GM18517 (cell line): ENCODE data around the gene AARS2.

Experiments
- ATAC-seq: cut with Tn5 transposase; IDR thresholded peaks from one replicate; pipeline ENCODE4 v1.9.1; 2021; ENCODE audit warnings: mild to moderate bottlenecking, moderate library complexity; ENCODE audit not compliant: unreplicated experiment

The AARS2 gene

DNA sequence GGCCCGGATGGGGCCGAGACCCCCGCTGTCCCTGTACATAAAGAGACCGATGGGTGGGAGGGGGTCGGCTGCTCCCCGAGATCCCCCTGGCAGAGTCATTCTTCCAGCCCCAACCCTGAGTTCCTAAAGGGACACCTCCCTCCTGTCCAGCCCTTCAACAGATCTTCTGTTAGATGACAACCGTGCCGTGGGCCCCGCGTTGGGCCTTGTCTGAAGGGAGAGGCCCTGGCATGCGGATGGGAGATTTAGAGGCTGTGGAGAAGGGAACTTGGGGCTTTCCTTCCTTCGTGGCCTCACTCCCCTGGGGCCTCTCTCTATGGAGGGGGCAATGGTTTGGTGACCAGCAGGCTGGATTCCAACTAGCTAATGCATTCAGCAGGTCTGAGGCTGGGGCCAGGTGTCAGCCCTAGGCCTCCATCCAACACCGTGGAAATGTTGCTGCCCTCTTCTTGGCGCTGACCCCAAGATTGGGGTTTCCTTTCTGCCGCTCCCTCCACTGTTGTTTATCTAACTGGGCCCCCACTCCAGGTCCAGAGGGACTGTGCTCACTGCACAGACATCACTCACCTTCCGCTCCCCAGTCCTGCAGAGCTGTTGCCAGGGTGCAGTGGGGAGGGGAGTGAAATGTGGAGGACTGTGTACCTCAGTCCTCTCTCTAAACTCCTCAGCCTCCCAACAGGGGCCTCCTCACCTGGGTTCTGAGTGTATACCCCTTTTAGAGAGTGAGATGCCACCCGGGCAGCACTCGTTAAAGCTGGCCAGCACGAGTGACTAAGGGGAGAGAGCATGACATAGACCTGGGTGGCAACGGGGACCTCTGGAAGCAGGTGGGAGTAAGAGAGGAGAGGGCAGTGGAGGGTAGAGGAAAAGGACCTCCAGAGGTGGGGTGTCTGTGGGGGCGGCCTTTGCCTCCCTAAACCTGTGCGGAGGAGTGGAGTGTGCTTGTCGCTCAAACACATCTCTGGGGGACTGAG lies 36.2 kb downstream of the AARS2 start:
- no peak for ATAC-seq

DNA sequence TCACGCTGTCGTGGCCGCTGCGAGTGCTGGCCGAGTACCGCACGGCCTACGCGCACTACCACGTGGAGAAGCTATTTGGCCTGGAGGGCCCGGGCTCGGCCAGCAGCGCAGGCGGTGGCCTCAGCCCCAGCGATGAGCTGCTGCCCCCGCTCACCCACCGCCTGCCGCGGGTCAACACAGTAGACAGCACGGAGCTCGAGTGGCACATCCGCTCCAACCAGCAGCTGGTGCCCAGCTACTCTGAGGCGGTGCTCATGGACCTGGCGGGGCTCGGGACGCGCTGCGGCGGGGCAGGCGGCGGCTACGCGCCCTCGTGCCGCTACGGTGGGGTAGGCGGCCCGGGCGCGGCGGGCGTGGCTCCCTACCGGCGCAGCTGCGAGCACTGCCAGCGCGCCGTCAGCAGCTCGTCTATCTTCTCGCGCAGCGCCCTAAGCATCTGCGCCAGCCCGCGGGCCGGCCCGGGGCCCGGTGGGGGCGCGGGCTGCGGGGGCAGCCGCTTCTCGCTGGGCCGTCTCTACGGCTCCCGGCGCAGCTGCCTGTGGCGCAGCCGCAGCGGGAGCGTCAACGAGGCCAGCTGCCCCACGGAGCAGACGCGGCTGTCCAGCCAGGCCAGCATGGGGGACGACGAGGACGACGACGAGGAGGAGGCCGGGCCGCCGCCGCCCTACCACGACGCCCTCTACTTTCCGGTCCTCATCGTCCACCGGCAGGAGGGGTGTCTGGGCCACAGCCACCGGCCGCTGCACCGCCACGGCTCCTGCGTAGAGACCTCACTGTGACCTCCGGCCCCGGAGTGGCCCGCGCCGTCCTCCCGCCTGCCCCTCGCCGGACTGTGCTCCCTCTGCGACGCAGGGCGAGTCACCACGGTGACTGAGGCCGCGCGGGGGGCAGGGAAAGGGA lies 37.1 kb downstream of the AARS2 start:
- ATAC-seq, result no peak

DNA sequence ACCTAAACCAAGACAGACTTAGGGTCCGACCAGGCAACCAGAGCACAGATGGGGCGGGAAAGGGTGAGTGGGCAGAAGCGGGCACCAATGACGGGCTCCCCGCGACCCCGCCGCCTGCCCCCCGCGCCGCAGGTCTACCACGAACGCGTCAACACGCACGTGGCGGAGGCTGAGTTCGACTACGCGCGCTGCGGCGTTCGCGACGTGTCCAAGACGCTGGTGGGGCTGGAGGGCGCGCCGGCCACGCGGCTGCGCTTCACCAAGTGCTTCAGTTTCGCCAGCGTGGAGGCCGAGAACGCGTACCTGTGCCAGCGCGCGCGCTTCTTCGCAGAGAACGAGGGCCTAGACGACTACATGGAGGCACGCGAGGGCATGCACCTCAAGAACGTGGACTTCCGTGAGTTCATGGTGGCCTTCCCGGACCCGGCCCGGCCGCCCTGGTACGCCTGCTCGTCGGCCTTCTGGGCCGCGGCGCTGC lies 37.8 kb downstream of the AARS2 start:
- no peak for ATAC-seq

DNA sequence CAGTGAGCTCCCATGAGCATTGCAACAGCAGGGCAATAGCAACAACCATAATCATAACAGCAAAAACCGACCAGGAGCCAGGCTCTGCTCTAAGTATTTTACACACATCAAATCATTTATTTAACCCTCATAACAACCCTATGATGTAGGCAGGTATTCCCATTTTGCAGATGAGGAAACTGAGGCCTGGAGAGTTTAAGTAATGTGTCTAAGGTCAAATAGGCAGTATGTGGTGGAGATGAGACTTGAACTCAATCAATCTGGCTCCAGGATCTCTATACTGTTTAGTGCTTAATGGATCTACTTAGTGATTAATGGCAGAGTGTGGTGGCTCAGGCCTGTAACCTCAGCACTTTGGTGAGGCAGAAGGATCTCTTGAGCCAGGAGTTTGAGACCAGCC lies 39.5 kb downstream of the AARS2 start:
- ATAC-seq, result no peak

DNA sequence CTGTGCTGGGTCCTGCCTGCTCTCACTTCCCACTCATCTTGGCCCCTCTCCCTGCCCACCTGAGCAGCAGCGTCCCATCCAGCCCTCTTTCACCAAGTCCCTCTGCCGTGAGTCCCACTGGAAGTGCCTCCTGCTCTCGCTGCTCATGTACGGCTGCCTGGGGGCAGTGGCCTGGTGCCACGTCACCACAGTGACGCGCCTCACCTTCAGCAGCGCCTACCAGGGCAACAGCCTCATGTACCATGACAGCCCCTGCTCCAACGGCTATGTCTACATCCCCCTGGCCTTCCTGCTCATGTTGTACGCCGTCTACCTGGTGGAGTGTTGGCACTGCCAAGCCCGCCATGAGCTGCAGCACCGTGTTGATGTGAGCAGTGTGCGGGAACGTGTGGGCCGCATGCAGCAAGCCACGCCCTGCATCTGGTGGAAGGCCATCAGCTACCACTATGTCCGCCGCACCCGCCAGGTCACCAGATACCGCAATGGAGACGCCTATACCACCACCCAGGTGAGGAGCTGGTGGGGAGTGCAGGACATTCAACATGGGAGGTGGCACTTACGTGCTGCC lies 40.1 kb downstream of the AARS2 start:
- ATAC-seq, result no peak

DNA sequence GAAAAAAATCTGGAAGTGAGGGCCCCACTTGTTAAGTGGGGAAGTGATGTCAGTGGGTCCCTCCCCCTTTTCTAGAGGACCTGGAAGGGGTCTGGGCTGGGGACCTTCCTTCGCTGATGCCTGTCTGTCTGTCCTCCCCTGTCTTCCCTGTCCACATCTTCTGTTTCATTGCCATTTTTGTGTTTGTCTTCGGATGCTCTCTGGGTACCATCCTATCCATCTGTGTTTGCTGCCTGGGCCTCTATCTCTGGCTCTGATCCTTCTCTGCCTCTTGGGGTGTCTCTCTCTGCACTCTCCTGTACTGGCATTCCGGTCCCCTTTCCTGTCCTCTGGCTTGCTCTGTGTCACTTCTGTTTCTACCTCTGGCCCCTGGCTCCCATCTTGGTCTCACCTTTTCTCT lies 40.6 kb downstream of the AARS2 start:
- ATAC-seq, result no peak

DNA sequence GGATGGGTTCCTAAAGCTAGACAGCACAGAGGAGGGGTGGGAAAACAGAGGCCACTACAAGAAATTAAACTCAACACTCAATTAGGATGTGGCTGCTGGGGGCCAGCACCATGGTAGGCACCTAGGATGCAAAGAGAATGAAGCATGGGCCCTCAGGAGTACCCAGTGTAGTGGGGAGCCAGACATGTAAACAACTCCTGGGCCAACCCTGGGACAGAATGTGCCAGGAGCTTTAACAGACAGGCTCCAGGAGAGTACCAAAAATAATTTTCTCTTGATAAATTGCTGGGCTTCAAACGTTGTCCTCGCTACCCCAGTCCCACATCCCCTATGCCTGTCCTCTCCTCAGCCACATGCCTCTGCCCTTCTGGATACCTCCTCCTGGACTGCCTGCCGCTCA lies 41.2 kb downstream of the AARS2 start:
- ATAC-seq, result no peak

DNA sequence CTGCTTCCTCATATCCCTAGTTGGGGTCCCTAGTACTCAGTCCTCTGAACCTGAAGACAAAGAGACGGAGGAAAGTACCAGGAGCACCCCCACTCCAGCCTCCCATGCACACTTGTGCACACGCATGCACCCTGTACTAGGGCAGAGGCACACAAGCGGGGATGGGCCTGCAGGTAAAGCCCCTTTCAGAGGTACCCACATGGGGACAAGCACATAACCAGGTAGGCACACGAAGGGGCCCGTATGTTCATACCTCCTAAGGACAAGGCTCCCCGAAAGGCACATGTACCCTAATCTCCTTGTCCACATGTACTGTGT lies 41.8 kb downstream of the AARS2 start:
- ATAC-seq, result no peak

DNA sequence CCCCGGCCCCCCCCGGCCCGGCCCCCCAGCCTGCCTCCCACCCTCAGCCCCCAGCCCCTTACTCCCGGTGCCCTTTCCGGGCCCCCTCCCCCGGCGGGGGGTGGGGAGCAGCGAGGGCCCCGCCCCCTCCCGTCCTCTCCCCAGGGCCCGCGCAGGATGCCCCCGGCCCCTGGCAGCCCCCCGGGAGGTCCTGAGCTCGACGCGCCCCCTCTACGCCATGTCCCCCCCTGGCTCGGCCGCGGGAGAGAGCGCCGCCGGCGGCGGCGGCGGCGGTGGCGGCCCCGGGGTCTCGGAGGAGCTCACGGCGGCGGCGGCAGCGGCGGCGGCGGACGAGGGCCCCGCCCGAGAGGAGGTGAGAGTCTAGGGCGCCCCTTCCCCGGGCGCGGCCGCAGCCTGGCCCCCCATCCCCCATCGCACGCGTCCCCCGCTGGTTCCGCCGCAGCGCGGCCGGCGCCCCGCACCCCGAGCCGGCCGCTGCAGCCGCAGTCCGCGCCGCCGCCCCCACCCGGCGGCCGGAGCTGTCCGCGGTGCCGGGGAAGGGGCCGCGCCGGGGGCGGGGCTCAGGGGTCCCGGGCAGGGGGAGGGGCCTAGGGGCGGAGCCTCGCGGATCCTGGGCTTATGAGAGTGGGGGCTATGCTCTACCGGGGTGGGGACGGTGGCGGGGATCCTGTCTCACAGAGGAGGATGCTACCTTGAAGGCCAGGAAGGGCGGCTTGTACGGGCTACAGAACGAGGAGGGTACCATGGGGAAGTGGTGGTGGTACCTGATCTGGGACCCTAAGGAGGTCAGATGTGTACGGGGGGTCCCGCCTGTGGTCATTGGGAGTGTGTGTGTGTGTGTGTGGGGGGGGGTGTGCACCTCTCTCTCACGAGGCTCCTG lies 42.4 kb downstream of the AARS2 start:
- no peak for ATAC-seq

DNA sequence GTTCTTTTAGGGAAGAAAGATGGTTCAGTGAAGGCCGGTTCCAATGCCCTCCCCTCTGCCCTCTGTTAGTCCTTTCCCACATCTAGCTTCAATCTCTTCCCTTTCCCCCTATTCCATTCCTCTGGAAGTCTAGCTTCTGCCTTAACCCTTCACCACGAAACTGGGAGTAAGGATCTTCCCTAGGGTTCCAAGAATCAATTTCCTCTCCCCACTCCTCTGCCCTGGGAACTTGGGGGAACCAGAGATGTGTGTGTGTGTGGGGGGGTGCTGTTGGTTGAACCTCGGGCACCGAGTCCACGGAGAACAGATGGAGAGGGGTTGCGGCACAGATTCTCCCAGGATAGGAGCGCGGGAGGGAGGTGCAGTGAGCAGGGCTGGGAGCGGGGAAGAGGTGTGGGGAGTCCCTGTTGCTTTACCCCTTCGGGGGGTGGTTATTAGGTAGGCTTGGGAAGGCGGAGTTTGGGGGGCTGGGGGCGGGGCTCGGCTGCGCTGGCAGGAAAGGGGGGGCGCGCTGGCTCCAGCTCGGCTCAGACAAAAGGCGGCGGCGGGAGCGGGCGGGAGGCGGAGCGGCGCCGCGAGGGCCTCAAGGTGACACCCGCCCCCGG lies 43.1 kb downstream of the AARS2 start, which contains the start of gene TMEM151B:
TMEM151B (plus strand) TSS at position 530 of the 605 bp plus-strand sequence. CDS start 293 bp downstream, outside the sequence.
- no peak for ATAC-seq

DNA sequence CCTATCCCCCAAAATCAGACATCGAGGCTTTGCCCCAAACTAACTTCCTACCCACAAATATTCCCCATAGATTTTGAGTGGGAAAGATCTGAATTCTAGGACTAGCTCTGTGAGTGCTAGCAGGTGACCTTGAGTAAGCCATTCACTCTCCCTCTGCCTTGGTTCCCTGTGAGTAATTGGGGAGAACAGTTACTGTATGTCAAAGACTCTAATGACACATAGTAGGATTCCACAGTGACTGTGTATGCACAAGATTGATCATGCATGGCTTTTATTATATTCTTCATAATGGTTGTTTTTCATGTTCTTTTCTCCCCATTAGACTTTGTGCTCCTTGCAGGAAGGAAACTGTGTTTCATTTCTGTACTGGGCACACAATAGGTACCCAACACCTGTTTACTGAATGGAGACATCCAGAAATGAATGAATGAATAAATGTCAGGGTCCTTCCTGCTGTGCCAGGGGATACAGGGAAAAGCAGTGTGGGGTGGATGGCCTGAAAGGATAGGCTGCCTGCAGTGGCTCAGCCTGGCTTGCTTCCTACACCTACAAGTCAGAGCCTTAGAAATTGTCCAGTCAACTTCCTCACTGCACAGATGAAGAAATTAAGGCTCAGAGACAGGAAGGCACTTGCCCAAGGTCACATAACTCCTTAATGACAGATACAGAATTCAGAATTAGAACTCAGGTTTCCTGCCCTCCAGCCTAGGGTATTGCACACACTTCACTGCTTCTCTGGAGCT lies 43.8 kb downstream of the AARS2 start:
- no peak for ATAC-seq

DNA sequence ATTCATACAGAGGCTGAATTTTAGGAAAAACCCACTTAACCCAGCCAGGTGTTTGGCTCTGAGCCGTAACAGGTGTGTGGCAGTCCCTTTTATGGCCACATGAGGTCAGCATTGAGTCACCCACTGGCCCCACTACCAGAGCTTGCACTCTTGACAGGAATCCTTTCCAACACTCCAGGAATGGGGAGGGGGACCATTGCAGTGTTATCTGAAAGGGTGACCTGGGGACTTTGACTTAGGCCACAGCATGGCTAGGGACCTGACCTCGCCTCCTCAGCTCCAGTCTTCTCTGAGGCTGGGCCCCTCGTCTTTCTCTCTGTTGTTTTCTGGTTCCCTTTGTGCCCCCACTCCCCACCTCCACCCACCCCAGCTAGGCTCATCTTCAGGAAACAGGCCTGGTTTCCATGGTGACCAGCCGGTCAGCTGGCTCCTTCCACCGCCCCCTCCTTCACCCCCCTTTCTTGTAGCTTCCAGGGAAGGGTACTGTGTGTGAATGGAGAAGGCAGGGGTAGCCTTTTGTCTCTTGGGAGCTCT lies 45.0 kb downstream of the AARS2 start:
- ATAC-seq, result no peak

DNA sequence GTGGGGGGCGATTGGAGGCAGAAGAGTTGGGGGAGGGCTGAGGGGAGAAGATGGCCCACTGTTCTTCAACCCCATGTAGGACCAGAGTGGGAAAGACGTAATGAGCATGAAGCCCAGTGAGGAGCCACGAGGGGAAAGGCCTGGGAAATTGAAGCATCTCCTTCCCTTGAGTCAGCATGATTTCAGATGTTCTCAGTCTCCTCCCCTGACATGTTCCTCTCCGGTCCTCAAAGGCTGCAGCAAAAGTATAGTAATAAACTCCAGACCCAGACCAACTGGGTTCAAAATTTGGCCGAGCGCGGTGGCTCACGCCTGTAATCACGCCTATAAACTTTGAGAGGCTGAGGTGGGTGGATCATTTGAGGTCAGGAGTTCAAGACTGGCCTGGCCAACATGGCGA lies 45.9 kb downstream of the AARS2 start:
- ATAC-seq, result no peak

DNA sequence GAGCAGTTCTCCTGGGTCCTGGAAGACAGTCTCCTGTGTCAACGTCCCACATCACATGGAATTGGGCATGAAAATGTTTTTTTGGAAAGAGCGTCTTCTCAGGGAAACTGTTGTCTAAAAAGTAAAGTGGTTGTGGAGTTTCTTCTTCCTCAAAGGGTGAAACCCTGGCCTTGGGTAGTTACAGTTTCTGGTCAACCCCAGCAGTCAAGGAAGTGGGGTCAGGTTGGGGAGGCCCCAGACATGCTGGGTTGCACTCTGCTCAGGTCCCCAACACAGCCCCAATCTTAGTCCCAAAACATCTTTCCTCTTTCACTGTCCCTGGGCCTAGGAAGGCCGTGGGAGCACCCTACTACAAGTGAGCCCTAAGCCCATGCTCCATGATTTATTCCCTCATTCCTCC lies 46.8 kb downstream of the AARS2 start:
- ATAC-seq, result no peak

DNA sequence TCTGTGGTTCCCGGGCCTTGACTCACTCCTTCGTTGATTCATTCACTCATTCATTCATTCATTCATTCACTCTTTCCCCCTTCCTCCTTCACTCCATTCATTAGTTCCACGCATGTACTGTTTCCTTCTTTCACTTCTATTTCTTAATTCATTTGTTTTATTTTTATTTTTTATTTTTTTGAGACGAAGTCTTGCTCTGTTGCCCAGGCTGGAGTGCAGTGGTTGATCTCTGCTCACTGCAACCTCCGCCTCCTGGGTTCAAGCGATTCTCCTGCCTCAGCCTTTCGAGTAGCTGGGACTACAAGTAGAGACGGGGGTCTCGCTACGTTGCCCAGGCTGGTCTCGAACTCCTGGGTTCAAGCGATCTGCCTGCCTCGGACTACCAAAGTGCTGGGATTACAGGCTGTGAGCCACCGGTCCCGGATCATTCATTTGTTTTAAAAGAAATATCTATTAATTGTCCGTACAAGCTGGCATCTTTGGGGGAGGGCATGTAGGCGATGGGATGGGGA lies 47.4 kb downstream of the AARS2 start:
- no peak for ATAC-seq

DNA sequence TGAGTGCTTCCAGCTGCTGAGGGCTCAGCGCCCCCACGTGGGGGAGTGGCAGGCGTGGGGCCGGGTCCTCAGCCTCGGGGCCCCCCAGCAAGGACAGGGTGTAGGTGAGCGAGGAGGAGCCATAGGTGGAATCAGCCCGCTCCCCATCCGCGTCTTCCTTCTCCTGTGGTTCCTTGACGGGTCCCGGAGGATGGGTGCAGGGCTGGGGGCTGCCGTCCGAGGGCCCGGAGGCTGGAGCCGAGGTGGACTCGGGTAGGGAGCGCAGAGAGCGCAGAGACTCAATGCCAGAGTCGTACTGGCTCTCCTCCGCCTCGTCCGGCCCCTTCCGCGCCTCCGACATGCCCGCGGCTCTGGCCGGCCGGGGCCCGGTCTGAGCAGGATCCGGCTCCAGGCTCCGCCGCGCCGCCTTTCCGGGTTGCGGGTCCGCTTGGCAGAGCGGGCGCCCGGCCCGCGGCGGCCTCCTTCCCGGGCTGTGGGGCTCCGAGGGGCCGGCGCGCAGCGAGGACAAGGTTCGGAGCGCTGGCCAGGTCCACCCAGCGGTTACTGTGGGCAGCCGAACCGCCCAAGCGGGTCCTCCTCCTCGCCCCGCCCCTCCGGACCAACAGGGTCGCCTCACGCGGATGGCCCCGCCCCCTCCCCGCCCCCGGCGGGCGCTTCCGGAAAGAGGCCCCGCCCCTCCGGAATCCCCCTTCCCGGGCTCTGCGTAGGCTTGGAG lies 48.0 kb downstream of the AARS2 start, which contains the start of gene NFKBIE:
NFKBIE (minus strand) TSS at position 545 of the 715 bp plus-strand sequence; CDS start at position 340, 205 bp downstream.
- peak; percentile 36 for ATAC-seq

DNA sequence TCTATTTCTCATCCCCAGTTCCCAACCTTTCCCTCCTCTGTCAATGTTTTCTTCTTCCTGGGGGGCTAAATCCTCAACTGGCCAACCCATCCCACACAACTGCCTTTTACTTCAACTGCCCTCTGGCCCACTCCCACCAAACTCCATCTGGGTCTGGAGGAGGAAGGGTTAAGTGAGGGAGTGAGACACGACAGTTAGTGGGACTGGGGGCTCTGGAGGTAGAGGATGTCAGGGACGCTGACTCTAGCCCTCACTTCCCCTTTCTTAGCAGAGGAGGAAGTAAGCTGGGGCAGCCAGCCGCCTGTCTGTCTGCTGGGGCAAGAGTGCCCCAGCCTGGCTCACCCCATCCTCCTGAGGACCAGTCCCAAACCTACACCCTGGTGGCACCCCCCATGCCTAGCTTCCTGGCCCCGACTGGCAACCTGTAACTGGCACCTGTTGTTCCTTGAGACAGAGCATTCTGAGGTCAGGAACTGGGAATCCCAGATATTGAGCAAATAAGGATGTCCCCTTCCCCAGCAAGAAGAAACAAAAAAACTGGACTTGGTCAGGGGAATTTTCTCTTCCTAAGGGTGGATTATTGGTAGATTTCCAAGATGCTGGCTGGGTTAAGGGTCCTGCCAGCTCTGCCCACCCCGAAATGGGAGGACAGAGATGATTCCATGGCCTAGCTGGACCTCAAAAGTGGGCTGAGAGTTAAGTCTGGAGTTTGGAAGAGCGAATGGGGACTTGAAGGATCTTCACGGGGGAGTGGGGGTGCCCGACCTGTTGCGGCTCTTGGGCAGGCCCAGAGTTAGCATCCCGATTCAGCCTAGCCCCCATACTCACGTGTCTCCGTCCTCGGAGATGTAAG lies 48.8 kb downstream of the AARS2 start:
- peak; percentile 28 for ATAC-seq
